PC-3 (cell line): Measurements from ENCODE around the gene GSTT2B.

Experiments
- EZH2phosphoT487 ChIP-seq: fragments of 300-600 bp; sonication (generic); IDR thresholded peaks from 2 replicates; pipeline ENCODE4 v1.6.1; 2018; ENCODE audit warnings: mild to moderate bottlenecking, antibody characterized with exemption, low read length, borderline replicate concordance
- TF ChIP-seq, protein P1 (sequence below): fragments of 300-600 bp; sonication (generic); conservative IDR thresholded peaks from 2 replicates; pipeline ENCODE4 v1.5.1; 2017; ENCODE audit warnings: antibody characterized with exemption, low read depth, mild to moderate bottlenecking, low read length

DNA sequence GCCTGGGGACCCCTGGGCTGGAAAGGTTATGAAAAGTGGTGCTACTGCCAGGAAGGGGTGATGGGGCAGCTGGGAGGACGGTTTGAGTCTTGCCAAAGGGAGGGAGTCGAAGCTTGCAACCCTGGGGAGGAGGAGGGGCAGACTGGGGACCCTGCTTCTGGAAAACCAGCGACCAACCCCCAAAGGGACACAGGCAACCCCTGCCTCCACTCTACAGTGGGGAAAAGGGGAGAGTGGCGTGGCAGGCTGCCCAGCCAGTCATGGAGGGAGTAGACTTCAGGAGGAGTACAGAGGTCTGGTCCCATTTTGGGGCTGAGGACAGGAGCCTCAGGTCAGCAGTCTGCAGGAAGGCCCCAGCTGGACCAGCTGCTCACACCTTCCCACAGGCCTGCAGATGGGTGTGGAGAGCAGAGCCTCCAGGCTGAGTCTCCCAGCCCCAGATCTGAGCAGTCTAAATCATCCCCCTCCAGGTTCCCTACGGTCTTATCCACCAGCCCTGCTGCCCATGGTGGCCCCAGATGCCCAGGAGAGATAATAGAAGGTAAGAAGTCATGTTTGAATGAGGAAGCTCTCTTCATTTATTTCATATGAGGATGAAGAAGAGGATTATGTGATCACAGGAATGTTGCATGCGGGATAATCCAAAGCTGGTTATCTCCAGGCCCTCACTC, 10.0 kb upstream of the GSTT2B start:
- no peak for TF ChIP-seq EZH2phosphoT487
- TF ChIP-seq, protein P1, sequence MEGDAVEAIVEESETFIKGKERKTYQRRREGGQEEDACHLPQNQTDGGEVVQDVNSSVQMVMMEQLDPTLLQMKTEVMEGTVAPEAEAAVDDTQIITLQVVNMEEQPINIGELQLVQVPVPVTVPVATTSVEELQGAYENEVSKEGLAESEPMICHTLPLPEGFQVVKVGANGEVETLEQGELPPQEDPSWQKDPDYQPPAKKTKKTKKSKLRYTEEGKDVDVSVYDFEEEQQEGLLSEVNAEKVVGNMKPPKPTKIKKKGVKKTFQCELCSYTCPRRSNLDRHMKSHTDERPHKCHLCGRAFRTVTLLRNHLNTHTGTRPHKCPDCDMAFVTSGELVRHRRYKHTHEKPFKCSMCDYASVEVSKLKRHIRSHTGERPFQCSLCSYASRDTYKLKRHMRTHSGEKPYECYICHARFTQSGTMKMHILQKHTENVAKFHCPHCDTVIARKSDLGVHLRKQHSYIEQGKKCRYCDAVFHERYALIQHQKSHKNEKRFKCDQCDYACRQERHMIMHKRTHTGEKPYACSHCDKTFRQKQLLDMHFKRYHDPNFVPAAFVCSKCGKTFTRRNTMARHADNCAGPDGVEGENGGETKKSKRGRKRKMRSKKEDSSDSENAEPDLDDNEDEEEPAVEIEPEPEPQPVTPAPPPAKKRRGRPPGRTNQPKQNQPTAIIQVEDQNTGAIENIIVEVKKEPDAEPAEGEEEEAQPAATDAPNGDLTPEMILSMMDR: no peak
